Bronchial epithelial cell (primary cell): Measurements from ENCODE around the gene PRTFDC1. TPM values are rescaled to one million over a fixed set of nuclear protein-coding genes. Genes with fewer than 3 reads are reported as not detected.

Source experiments
- DNase-seq: peaks from one replicate; pipeline ENCODE4 v3.0.0-alpha.2; 2010; ENCODE audit warnings: low read depth
- FAIRE-seq: peaks from 2 replicates; lab custom pipeline; 2011; peaks lifted over from hg19 to GRCh38; lab: Jason Lieb, UNC
- H3K27me3 ChIP-seq: 2 replicates; pipeline ENCODE4 v1.5.1; 2011; ENCODE audit warnings: low read length; ENCODE audit not compliant: control insufficient read depth, insufficient read depth
- H3K36me3 ChIP-seq: 2 replicates; pipeline ENCODE4 v1.5.1; 2011; ENCODE audit warnings: low read length; ENCODE audit not compliant: control insufficient read depth, insufficient read depth
- H3K4me3 ChIP-seq: 2 replicates; pipeline ENCODE4 v1.5.1; 2011; ENCODE audit warnings: mild to moderate bottlenecking, low read depth, low read length, control low read depth
- CTCF ChIP-seq: IDR thresholded peaks from 2 replicates; pipeline ENCODE4 v1.5.1; 2011; ENCODE audit warnings: mild to moderate bottlenecking, moderate library complexity, low read length, control low read depth, inconsistent platforms; ENCODE audit not compliant: insufficient read depth, severe bottlenecking
- total RNA-seq: library from RNA; depleted of rRNA; stranded (reverse); fragments of >200 nt; gene quantifications from 2 replicates; pipeline ENCODE4 v1.2.1, GENCODE V29; 2014

The PRTFDC1 gene
- total RNA-seq, 1 donor from 2014 or later: 5.5 TPM

DNA sequence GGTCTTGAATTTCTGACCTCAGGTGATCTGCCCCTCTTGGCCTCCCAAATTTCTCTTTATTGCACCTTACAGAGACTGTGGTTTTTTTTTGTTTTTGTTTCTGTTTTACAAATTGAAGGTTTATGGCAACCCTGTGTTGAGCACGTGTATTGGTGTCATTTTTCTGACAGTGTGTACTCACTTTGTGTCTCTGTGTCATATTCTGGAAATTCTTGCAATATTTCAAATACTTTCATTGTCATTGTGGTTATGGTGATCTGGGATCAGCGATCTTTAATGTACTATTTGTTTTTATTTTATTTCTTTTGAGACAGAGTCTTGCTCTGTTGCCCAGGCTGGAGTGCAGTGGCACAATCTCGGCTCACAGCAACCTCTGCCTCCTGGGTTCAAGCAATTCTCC, 89.8 kb downstream of the PRTFDC1 start:
- no peak for TF ChIP-seq CTCF
- FAIRE-seq: no peak
- no peak for DNase-seq
- H3K27me3 ChIP-seq: no peaks in the 10 kb centered on the region
- H3K4me3 ChIP-seq: no peak overlapping the region
- no peaks in the 10 kb centered on the region for H3K36me3 ChIP-seq

- DNase-seq: peak; percentile 76
- no peak for TF ChIP-seq CTCF
- Histone ChIP-seq H3K36me3 (no peaks in the 10 kb centered on the region), H3K27me3 (no peaks in the 10 kb centered on the region), H3K4me3 (no peak overlapping the region)
- FAIRE-seq: no peak
These were observed 93.8 kb downstream of the PRTFDC1 start for GRCh38 chr10:24858288-24859270.

DNA sequence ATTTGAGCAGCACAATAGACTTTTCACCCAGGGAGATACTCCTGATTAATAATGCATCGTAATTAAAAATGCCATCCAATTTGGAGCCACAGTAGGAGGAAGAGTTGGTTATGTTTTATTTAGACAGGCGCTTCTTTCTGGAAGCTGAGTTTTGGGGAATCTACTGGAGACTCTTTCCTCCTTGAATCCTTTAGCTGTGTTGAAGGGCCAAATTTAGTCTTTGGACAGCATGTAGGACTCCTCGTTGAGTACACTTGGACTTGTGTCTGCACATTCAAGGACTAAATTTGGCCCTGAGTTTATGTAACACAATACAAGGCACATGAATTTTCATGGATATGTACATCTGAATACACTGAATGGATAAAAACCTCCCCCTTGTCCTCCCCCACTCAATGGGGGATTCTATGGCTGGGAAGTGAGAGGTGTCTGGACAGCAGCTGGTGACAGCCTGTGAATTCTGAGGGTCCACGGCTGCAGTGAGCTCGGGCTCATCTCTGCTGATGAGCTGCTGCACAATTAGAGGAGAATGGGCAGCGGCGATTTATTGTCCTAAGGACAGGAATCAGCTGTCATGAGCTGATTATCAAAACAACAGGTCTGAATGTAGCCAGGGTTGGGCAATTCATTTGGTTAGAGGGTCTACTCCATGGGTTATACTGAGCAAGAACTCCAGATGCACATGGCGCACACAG, 95.2 kb downstream of the PRTFDC1 start:
- FAIRE-seq (no peak), DNase-seq (no peak)
- Histone ChIP-seq H3K36me3 (no peaks in the 10 kb centered on the region), H3K4me3 (no peak overlapping the region), H3K27me3 (no peaks in the 10 kb centered on the region)
- no peak for TF ChIP-seq CTCF

- FAIRE-seq (no peak), DNase-seq (no peak)
- no peaks in the 10 kb centered on the region for H3K36me3 ChIP-seq
- TF ChIP-seq CTCF: no peak
- H3K27me3 ChIP-seq: no peaks in the 10 kb centered on the region
- H3K4me3 ChIP-seq: no peak overlapping the region
These were observed 98.2 kb downstream of the PRTFDC1 start for GRCh38 chr10:24854256-24854655.

- Histone ChIP-seq H3K36me3 (no peaks in the 10 kb centered on the region), H3K4me3 (no peak overlapping the region), H3K27me3 (no peaks in the 10 kb centered on the region)
- TF ChIP-seq CTCF: no peak
- FAIRE-seq (no peak), DNase-seq (no peak)
These were observed 98.7 kb downstream of the PRTFDC1 start for GRCh38 chr10:24853661-24854060.
